Liver (tissue), 9 donors: ENCODE data around the gene ATP10A. TPM values are rescaled to one million over a fixed set of nuclear protein-coding genes. Genes with fewer than 3 reads are reported as not detected.
A peak's percentile ranks its signal among the peaks of the same experiment; 100 is the strongest.

ENCODE experiments used
- DNase-seq: peaks from one replicate; pipeline ENCODE4 v3.0.0-alpha.2; 2017; ENCODE audit warnings: low spot score
- H3K27ac ChIP-seq, 2 donors: one replicate each; pipeline ENCODE4 v1.7.0; 2013; ENCODE audit warnings: inconsistent platforms in 2 of 2, low read length in 2 of 2, control low read depth in 1 of 2, low read depth in 1 of 2, mild to moderate bottlenecking in 1 of 2
- H3K27me3 ChIP-seq, 4 donors: one replicate each; pipeline versions ENCODE4 v1.6.1 to v1.7.0; 2013; ENCODE audit warnings: low read length in 3 of 4, inconsistent platforms in 1 of 4, mild to moderate bottlenecking in 1 of 4, moderate library complexity in 1 of 4; ENCODE audit not compliant: control insufficient read depth in 4 of 4, insufficient read depth in 4 of 4
- H3K36me3 ChIP-seq, 4 donors: one replicate each; pipeline versions ENCODE4 v1.6.1 to v1.7.0; 2013; ENCODE audit warnings: low read length in 3 of 4, mild to moderate bottlenecking in 3 of 4, low read depth in 1 of 4, moderate library complexity in 1 of 4; ENCODE audit not compliant: control insufficient read depth in 4 of 4, insufficient read depth in 3 of 4
- H3K4me1 ChIP-seq, 4 donors: one replicate each; pipeline versions ENCODE4 v1.6.1 to v1.7.0; 2013; ENCODE audit warnings: low read length in 3 of 4, mild to moderate bottlenecking in 3 of 4, moderate library complexity in 1 of 4; ENCODE audit not compliant: control insufficient read depth in 4 of 4, insufficient read depth in 4 of 4
- H3K4me3 ChIP-seq, 3 donors: one replicate each; pipeline versions ENCODE4 v1.6.1 to v1.7.0; 2013; ENCODE audit warnings: low read length in 3 of 3, control low read depth in 1 of 3, low read depth in 1 of 3, mild to moderate bottlenecking in 1 of 3
- H3K9ac ChIP-seq, 2 donors: one replicate each; pipeline ENCODE4 v1.7.0; 2013; ENCODE audit warnings: low read length in 2 of 2, mild to moderate bottlenecking in 2 of 2, moderate library complexity in 2 of 2, control low read depth in 1 of 2, low read depth in 1 of 2
- H3K9me3 ChIP-seq, 4 donors: one replicate each; pipeline versions ENCODE4 v1.6.1 to v1.7.0; 2013; ENCODE audit warnings: low read length in 3 of 4; ENCODE audit not compliant: control insufficient read depth in 4 of 4
- ATF3 ChIP-seq: IDR thresholded peaks from 2 replicates; pipeline ENCODE4 v1.6.1; 2016; ENCODE audit warnings: antibody characterized with exemption
- FOXA1 ChIP-seq: IDR thresholded peaks from 2 replicates; pipeline ENCODE4 v1.6.1; 2016; ENCODE audit warnings: antibody characterized with exemption
- FOXA2 ChIP-seq: IDR thresholded peaks from 2 replicates; pipeline ENCODE4 v1.6.1; 2016; ENCODE audit warnings: antibody characterized with exemption
- GABPA ChIP-seq, 2 donors: IDR thresholded peaks in 1 of 2; conservative IDR thresholded peaks in 1 of 2; 2 replicates each; pipeline ENCODE4 v1.6.1; 2016; ENCODE audit warnings: antibody characterized with exemption in 2 of 2, mild to moderate bottlenecking in 1 of 2, moderate library complexity in 1 of 2
- HNF4G ChIP-seq: IDR thresholded peaks from 2 replicates; pipeline ENCODE4 v1.6.1; 2016; ENCODE audit warnings: antibody characterized with exemption
- JUND ChIP-seq, 2 donors: IDR thresholded peaks; 2 replicates each; pipeline ENCODE4 v1.6.1; 2016; ENCODE audit warnings: antibody characterized with exemption in 2 of 2
- NR2F2 ChIP-seq: IDR thresholded peaks from 2 replicates; pipeline ENCODE4 v1.6.1; 2016; ENCODE audit warnings: antibody characterized with exemption
- RAD21 ChIP-seq, 2 donors: IDR thresholded peaks; 2 replicates each; pipeline ENCODE4 v1.6.1; 2016; ENCODE audit warnings: antibody characterized with exemption in 2 of 2, mild to moderate bottlenecking in 2 of 2
- REST ChIP-seq: IDR thresholded peaks from 2 replicates; pipeline ENCODE4 v1.6.1; 2016; ENCODE audit warnings: antibody characterized with exemption, mild to moderate bottlenecking
- RXRA ChIP-seq, 2 donors: IDR thresholded peaks; 2 replicates each; pipeline ENCODE4 v1.6.1; 2017 to 2018; ENCODE audit warnings: antibody characterized with exemption in 2 of 2, mild to moderate bottlenecking in 1 of 2
- SP1 ChIP-seq: IDR thresholded peaks from 2 replicates; pipeline ENCODE4 v1.6.1; 2018; ENCODE audit warnings: antibody characterized with exemption, mild to moderate bottlenecking
- TAF1 ChIP-seq: conservative IDR thresholded peaks from 2 replicates; pipeline ENCODE4 v1.6.1; 2016; ENCODE audit warnings: antibody characterized with exemption, mild to moderate bottlenecking
- YY1 ChIP-seq: IDR thresholded peaks from 2 replicates; pipeline ENCODE4 v1.6.1; 2016; ENCODE audit warnings: antibody characterized with exemption, mild to moderate bottlenecking
- WGBS: extraction: QIAGEN DNeasy Blood & Tissue Kit; methylation state at CpG from one replicate; pipeline ENCODE4 v1.1.7; 2013; 5-methylcytosine and 5-hydroxymethylcytosine counted together
- polyA plus RNA-seq, 2 donors: library from polyadenylated mRNA; stranded (reverse) in 1 of 2; unstranded in 1 of 2; fragments of 200-250 nt in 1 of 2; fragments of >200 nt in 1 of 2; fragmentation: Nextera tagmentation in 1 of 2; extraction: Ambion mirVana in 1 of 2; gene quantifications; one replicate each; pipeline versions ENCODE4 v1.2.1 to v1.2.3, GENCODE V29; 2013 to 2015
- total RNA-seq, 2 donors: library from RNA; depleted of rRNA; stranded (reverse); fragments of >200 nt; gene quantifications; one replicate each; pipeline ENCODE4 v1.2.3, GENCODE V29; 2014
- TF ChIP-seq, protein P1 (sequence below): IDR thresholded peaks from 2 replicates; pipeline ENCODE4 v1.6.1; 2016; ENCODE audit warnings: antibody characterized with exemption
- TF ChIP-seq, protein P2 (sequence below): fragments of 150-350 bp; IDR thresholded peaks from 2 replicates; pipeline ENCODE4 v1.5.1; 2017; ENCODE audit warnings: improper control_type of control experiment, low read depth, low read length; ENCODE audit not compliant: missing input control
- TF ChIP-seq, protein P3 (sequence below): IDR thresholded peaks from 2 replicates; pipeline ENCODE4 v1.6.1; 2016; ENCODE audit warnings: antibody characterized with exemption
- donor health status: healthy.
- donor health status: healthy.
- donor health status: healthy.
- donor health status: healthy.
- donor health status: healthy.

The ATP10A gene
- total and polyA plus RNA-seq, 4 donors, result 0.22 to 1.8 (median 0.39) TPM

DNA sequence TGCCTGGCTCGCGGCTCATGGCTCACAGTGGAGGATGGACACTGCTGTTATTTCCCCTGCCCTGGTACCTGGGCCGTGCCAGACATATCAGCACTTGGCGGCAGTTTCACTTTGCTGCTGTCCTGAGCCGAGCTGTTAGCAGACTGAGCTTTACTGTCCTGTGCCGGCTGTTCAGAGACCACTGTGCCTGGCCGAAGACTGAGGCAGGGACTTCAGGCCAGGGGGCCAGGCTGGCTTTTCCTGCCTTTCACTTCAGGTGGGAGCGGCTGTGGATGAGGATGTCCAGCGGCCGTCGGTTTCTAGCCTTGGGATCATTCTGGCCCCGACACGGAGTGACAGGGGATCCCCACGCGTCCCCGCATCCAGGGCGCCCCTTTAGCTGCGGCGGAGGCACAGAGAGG is 1.1 kb downstream of the ATP10A start:
- no peak overlapping the region for H3K9ac ChIP-seq
- H3K9me3 ChIP-seq, result no peaks in the 10 kb centered on the region
- no peak for DNase-seq
- peaks cover 4 to 24% (median 10%) of the 10 kb centered on the region in 4 donors for H3K4me1 ChIP-seq
- no peak overlapping the region for H3K27ac ChIP-seq
- H3K27me3 ChIP-seq, result peaks cover 0 to 5% (median 1%) of the 10 kb centered on the region in 4 donors
- WGBS, result 24% methylated on average over 19 of the region's 19 CpGs
- no peak for TF ChIP-seq YY1
- no peak for TF ChIP-seq FOXA1
- H3K36me3 ChIP-seq, result no peaks in the 10 kb centered on the region
- peak overlapping the region in 2 of 3 donors; percentile 37 to 63 for H3K4me3 ChIP-seq

DNA sequence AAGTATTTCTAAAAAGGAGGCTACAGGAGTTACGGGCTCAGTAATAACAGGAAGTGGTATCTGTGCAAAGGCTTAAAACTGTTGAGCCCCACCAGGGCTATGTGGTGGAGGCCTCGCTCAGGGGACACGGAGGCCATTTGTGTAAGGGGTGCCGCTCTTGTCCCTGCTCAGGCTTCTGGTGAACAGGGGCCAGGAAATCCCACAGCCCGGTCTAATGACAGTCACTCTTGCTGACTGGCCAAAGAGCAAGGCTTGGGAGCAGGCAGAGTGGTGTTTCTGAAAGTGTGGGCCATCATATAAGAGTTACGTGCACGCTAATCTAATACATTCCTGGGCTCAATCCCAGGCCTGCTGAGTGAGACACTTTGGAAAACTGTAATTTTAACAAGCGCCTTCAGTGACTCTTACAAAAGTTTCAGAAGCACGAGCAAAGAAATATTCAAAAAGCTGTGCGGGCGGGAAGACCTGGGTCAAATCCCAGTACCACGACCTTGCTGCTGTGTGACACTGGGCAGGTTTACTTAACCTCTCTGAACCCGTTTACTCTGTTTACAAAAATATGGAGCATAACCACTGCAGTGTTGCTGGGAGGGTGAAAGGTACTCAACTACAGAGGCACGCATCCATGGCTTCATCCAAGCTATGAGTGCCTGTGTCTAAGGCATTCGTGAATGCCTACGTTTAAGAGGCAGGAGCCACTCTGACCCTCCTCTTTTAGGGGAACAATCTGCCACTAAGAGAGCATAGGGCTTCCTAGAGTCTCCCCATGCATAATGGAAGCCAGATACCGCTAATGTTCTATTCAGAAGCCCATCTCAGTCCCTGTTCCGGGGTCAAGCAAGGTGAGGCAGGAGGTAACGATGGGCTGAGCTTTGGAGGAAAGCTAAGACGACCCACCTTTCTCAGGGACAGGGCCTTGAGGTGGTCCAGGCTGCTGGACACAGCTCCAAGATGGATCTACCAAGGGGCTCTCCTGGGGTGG is 2.0 kb downstream of the ATP10A start:
- no peak overlapping the region for H3K27ac ChIP-seq
- H3K27me3 ChIP-seq, result peaks cover 0 to 5% (median 1%) of the 10 kb centered on the region in 4 donors
- DNase-seq, result no peak
- H3K36me3 ChIP-seq, result no peaks in the 10 kb centered on the region
- TF ChIP-seq, protein P1, sequence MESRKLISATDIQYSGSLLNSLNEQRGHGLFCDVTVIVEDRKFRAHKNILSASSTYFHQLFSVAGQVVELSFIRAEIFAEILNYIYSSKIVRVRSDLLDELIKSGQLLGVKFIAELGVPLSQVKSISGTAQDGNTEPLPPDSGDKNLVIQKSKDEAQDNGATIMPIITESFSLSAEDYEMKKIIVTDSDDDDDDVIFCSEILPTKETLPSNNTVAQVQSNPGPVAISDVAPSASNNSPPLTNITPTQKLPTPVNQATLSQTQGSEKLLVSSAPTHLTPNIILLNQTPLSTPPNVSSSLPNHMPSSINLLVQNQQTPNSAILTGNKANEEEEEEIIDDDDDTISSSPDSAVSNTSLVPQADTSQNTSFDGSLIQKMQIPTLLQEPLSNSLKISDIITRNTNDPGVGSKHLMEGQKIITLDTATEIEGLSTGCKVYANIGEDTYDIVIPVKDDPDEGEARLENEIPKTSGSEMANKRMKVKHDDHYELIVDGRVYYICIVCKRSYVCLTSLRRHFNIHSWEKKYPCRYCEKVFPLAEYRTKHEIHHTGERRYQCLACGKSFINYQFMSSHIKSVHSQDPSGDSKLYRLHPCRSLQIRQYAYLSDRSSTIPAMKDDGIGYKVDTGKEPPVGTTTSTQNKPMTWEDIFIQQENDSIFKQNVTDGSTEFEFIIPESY, result no peak
- TF ChIP-seq ATF3 (no peak), REST (no peak), RXRA (IDR thresholded peaks at IDR 0.05) (no peak), FOXA2 (no peak), HNF4G (no peak), YY1 (no peak), NR2F2 (no peak), TAF1 (no peak), RAD21 (IDR thresholded peaks at IDR 0.05) (no peak), FOXA1 (no peak), GABPA (IDR thresholded peaks at IDR 0.05 in 1 of 2, conservative IDR thresholded peaks at IDR 0.05 in 1 of 2) (no peak), SP1 (no peak), JUND (IDR thresholded peaks at IDR 0.05) (no peak)
- TF ChIP-seq, protein P2, sequence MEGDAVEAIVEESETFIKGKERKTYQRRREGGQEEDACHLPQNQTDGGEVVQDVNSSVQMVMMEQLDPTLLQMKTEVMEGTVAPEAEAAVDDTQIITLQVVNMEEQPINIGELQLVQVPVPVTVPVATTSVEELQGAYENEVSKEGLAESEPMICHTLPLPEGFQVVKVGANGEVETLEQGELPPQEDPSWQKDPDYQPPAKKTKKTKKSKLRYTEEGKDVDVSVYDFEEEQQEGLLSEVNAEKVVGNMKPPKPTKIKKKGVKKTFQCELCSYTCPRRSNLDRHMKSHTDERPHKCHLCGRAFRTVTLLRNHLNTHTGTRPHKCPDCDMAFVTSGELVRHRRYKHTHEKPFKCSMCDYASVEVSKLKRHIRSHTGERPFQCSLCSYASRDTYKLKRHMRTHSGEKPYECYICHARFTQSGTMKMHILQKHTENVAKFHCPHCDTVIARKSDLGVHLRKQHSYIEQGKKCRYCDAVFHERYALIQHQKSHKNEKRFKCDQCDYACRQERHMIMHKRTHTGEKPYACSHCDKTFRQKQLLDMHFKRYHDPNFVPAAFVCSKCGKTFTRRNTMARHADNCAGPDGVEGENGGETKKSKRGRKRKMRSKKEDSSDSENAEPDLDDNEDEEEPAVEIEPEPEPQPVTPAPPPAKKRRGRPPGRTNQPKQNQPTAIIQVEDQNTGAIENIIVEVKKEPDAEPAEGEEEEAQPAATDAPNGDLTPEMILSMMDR, result no peak
- TF ChIP-seq, protein P3, sequence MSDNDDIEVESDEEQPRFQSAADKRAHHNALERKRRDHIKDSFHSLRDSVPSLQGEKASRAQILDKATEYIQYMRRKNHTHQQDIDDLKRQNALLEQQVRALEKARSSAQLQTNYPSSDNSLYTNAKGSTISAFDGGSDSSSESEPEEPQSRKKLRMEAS, result no peak
- H3K9me3 ChIP-seq, result no peaks in the 10 kb centered on the region
- H3K4me3 ChIP-seq, result no peak overlapping the region
- WGBS, result 74% methylated on average over 20 of the region's 20 CpGs
- H3K4me1 ChIP-seq, result peaks cover 4 to 24% (median 10%) of the 10 kb centered on the region in 4 donors
- no peak overlapping the region for H3K9ac ChIP-seq
